ENCODE measurements around the gene CASP12.

DNA sequence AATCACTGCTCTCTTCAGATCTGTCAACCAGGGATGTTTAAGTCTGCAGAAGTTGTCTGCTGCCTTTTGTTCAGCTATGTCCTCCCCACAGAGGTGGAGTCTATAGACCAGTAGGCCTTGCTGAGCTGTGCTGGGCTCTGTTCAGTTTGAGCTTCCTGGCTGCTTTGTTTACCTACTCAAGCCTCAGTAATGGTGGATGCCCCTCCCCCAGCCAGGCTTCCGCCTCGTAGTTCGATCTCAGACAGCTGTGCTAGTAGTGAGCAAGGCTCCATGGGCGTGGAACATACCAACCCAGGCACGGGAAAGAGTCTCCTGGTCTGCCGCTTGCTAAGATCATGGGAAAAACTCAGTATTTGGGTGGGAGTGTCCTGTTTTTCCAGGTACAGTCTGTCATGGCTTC is 27.6 kb upstream of the CASP12 start:
- no peak for TF ChIP-seq KLF1 (tag; IDR thresholded peaks at IDR 0.05)
- no peak for TF ChIP-seq HCFC1 (IDR thresholded peaks at IDR 0.05; ENCODE audit: low read depth, low read length)
- no peak for TF ChIP-seq ZNF175 (CRISPR knock-in tag; IDR thresholded peaks at IDR 0.05; ENCODE audit: low read depth)
- TF ChIP-seq POLR2A (conservative IDR thresholded peaks at IDR 0.05) = no peak
- no peak for TF ChIP-seq TAF1 (IDR thresholded peaks at IDR 0.05; ENCODE audit: control insufficient read depth, extremely low read depth, insufficient read depth, low read length, severe bottlenecking)
- no peak for TF ChIP-seq SMARCE1 (IDR thresholded peaks at IDR 0.05)
- TF ChIP-seq, protein P1, sequence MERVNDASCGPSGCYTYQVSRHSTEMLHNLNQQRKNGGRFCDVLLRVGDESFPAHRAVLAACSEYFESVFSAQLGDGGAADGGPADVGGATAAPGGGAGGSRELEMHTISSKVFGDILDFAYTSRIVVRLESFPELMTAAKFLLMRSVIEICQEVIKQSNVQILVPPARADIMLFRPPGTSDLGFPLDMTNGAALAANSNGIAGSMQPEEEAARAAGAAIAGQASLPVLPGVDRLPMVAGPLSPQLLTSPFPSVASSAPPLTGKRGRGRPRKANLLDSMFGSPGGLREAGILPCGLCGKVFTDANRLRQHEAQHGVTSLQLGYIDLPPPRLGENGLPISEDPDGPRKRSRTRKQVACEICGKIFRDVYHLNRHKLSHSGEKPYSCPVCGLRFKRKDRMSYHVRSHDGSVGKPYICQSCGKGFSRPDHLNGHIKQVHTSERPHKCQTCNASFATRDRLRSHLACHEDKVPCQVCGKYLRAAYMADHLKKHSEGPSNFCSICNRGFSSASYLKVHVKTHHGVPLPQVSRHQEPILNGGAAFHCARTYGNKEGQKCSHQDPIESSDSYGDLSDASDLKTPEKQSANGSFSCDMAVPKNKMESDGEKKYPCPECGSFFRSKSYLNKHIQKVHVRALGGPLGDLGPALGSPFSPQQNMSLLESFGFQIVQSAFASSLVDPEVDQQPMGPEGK (CRISPR knock-in tag; IDR thresholded peaks at IDR 0.05; ENCODE audit: borderline replicate concordance) = no peak
- no peak for TF ChIP-seq POLR2AphosphoS5 (IDR thresholded peaks at IDR 0.05; ENCODE audit: control insufficient read depth, insufficient read depth, low read depth, low read length)
- TF ChIP-seq HDAC6 (IDR thresholded peaks at IDR 0.05; ENCODE audit: low read depth, low read length) = no peak
